Stomach (tissue), 4 donors: ENCODE results near the gene TMCC2.

Experiments used
- EP300 ChIP-seq: sonication (generic); formaldehyde crosslinking; IDR thresholded peaks from one replicate; pipeline ENCODE4 v1.6.1; 2017; ENCODE audit warnings: antibody characterized with exemption
- POLR2A ChIP-seq, 4 donors: fragments of 450-650 bp; IDR thresholded peaks; one replicate each; pipeline ENCODE4 v1.6.1; 2016; ENCODE audit warnings: antibody characterized with exemption in 4 of 4, control low read depth in 2 of 4, mild to moderate bottlenecking in 1 of 4, moderate library complexity in 1 of 4
- POLR2AphosphoS5 ChIP-seq, 3 donors: sonication (generic); formaldehyde crosslinking; IDR thresholded peaks; one replicate each; pipeline ENCODE4 v1.6.1; 2016; ENCODE audit warnings: antibody characterized with exemption in 3 of 3
- TF ChIP-seq, protein P1 (sequence below), 7 experiments: fragments of 450-650 bp in 4 of 7; fragments of 200-600 bp in 3 of 7; sonication (generic) in 3 of 7; IDR thresholded peaks; one replicate each; pipeline ENCODE4 v1.5.1; 2016 to 2019; ENCODE audit warnings: antibody characterized with exemption in 7 of 7, control low read depth in 2 of 7, mild to moderate bottlenecking in 1 of 7

- no peak for TF ChIP-seq POLR2AphosphoS5 (IDR thresholded peaks at IDR 0.05)
- no peak for TF ChIP-seq POLR2A (IDR thresholded peaks at IDR 0.05)
- TF ChIP-seq, protein P1, sequence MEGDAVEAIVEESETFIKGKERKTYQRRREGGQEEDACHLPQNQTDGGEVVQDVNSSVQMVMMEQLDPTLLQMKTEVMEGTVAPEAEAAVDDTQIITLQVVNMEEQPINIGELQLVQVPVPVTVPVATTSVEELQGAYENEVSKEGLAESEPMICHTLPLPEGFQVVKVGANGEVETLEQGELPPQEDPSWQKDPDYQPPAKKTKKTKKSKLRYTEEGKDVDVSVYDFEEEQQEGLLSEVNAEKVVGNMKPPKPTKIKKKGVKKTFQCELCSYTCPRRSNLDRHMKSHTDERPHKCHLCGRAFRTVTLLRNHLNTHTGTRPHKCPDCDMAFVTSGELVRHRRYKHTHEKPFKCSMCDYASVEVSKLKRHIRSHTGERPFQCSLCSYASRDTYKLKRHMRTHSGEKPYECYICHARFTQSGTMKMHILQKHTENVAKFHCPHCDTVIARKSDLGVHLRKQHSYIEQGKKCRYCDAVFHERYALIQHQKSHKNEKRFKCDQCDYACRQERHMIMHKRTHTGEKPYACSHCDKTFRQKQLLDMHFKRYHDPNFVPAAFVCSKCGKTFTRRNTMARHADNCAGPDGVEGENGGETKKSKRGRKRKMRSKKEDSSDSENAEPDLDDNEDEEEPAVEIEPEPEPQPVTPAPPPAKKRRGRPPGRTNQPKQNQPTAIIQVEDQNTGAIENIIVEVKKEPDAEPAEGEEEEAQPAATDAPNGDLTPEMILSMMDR (IDR thresholded peaks at IDR 0.05): no peak
- no peak for TF ChIP-seq EP300
Observed at GRCh38 chr1:205300149-205300548, 72.4 kb downstream of the TMCC2 start.
